ENCODE data around the gene FGF14.
"Not testable (repeated sequence)": the region's sequence is repeated elsewhere in the genome, so short reads cannot be mapped to it uniquely, and the experiment has no call there.

FGF14 gene

DNA sequence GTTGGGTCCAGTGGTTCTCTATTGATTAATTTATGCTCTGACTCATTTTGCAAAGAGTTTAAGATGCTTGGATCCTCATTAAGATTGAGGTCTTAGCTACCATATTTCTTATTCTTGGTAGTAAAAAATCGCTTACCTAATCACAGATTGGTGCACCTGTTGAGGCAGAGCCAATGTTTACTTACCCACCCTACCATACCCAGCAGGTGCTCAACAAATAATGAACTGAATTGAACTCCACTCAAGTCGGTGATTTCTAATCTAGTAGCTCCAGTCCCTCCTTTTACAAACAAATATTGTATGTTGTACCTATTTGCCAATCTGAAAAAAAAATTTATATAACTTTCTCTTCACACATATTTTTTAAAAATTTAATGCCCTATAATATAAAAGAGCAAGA is 361.0 kb downstream of the FGF14 start:
- DNase-seq (no peak), ATAC-seq (no peak)

DNA sequence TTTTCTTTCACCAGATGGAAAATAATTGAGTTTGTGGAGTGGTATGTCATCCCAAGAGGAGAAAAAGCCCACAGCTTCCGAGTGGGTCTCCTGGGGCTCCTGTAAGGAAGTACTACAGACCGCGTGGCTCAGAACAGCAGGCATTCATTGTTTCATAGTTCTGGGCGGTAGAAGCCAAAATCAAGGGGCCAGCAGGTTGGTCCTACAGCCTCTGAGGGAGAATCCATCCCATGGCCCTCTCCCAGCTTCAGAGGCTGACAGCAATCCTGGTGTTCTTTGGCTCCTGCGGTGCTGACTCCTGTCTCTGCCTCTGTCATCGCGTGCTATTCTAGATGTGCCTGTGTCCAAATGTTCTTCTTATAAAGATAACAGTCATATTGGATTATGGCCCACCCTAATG is 362.6 kb downstream of the FGF14 start:
- no peak for ATAC-seq
- no peak for DNase-seq

GRCh38 chr13:102038787-102039186 is 363.1 kb downstream of the FGF14 start:
- DNase-seq, result no peak

DNA sequence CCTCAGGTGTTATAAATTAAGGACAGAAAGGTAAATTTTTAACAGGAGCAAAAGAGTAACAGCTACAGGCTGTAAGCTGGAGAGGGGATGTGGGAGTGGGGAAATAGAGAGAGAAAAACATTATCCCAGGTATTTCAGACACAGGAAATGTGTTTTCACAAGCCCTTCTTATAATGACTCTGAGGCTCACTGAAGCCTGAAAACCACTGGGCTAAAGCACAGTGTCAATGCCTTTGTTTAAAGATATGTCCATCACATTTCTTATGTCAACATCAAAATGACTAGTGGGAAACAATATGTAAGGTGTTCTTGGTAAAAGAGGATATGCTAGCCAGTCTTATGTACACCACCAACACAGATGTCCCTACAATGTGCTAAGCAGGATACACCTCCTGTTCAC is 365.9 kb downstream of the FGF14 start:
- no peak for DNase-seq

More at GRCh38 chr13:102038787-102039186, 363.1 kb downstream of the FGF14 start:
- no peak for ATAC-seq

DNA sequence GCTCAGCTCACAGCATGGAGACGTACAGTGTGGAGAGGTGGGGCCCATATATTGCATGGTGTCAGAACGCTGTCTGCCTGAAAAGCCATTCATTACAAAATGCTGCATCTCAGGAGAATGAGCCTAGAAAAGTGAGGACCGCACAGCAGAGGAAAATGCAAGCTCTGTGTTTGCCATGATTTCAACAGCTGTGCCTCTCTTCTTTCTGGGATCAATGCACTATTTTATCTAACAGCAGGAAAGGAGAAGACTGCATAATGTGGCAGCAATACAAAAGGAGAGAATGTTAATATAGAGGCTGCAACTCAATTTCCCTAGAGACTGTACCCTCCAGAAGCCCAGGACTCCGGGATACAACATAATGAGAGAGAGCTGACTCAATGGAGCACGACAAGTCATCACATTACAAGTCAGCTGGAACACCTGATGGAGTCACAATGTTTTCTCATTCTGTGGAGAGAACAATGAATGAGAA is 368.0 kb downstream of the FGF14 start:
- no peak for DNase-seq

More for the DNA sequence above, 365.9 kb downstream of the FGF14 start:
- ATAC-seq, result no peak

GRCh38 chr13:102033386-102033785 is 368.5 kb downstream of the FGF14 start:
- ATAC-seq, result no peak
- no peak for DNase-seq

More for the DNA sequence above, 368.0 kb downstream of the FGF14 start:
- no peak for ATAC-seq

DNA sequence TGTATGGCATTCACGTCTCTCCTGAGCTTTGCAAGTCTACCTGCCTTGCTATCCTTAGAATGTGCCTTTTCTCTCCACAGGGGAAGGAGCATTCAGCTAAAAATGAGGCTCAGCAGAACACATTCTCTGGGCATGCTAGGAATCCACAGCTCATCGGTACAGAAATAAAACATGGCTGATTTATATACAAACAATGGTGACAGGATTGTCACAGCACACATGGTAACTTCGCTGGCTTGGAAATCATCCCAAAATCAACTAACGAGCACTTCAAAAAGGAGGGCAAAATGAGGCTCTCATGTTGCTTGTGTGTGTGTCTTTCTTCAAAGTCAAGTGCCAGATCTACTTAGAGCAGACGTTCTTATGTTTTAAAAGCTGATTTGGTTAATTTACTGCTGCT is 373.0 kb downstream of the FGF14 start:
- no peak for ATAC-seq

DNA sequence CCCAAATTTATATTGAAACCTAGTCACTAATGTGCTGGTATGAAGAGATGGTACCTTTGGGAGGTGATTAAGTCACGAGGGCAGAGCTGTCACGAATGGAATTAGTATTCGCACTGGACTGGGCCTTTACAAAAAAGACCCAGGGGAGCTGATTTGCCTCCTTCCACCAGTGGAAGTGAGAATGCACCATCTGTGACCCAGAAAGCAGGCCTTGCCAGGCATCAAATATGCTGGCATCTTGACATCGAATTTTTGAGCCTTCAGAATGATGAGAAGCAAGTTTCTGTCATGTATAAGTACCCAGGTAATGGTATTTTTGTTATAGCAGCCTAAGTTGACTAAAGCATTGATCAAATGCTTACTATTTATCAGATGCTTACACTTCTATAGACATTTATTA is 373.6 kb downstream of the FGF14 start:
- DNase-seq (no peak), ATAC-seq (no peak)

More for the DNA sequence above, 373.0 kb downstream of the FGF14 start:
- no peak for DNase-seq

DNA sequence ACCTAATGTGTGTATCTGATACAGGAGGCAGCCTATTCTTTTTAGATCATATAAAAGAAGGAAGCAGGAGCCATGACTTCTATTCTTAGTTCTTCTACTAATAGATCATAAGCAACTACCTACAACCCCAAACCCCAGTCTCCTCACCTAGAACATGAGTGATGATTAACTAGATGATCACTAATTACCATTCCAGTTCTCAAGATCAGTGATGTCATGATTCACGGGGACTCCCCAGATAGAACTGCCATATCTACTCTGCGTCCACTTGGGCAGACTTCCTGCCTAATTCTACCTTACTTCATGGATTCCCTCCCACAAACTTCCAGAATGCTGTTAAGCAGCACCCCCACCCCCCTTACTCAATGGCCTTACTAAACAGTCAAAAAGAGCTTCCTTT is 380.1 kb downstream of the FGF14 start:
- no peak for ATAC-seq

GRCh38 chr13:102020611-102021216 is 381.1 kb downstream of the FGF14 start:
- DNase-seq (no peak), ATAC-seq (no peak)

More for the DNA sequence above, 380.1 kb downstream of the FGF14 start:
- no peak for DNase-seq

DNA sequence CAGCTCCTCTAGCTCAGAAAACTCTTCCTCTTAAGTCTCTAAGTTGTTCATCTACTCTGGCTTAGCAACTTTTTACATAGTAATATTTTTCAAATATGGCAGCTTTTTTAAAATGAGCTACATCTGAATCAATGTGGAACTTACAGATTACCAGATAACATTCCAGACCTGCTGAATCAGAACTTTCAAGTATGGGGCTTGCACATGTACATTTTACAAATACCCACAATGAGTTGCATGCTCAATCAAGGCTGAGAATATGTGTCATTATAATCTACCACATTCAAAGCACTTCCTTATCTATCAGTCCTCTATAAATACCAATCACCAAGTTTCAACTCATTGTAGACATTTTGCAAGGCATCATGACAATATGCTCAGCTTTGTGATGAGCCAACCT is 383.1 kb downstream of the FGF14 start:
- ATAC-seq (no peak), DNase-seq (no peak)

DNA sequence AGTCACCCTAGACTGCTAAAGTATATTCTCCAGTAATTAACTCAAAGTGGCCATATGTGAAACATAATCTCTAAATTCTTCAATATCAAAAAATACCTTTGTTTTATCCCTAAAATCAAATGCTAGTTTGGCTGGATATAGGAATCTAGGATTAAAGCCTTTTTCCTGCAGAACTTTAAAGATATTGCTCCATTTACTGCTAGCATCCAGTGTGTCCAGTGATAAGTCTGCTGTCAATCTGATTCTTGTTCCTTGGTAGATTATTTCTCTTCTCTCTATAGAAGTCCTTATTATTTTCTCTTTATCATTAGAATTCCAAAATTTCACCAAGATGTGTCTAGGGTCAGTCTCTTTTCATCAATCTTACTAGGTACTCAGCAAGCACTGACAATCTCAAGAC is 384.6 kb downstream of the FGF14 start:
- no peak for ATAC-seq
- DNase-seq, result no peak

- DNase-seq, result no peak
- ATAC-seq, result no peak
These were observed 389.3 kb downstream of the FGF14 start for GRCh38 chr13:102012299-102013293.

DNA sequence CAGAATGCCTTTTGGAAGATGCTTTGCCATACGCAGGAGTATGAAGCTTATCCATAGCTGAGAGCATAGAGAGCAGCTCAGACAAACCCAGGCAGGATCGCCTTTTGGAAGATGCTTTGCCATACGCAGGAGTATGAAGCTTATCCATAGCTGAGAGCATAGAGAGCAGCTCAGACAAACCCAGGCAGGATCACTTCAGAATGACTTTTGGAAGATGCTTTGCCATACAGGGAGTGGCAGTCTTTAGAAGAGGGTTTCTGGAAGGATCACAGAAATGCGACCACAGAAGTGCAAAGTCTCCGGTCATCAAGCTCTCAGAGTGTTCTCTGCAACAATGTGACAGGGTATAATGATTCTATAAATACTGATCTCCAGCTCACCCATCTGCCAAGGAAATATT is 390.4 kb downstream of the FGF14 start:
- DNase-seq, ATAC-seq: not testable (repeated sequence)

- ATAC-seq, result no peak
- DNase-seq, result no peak
These were observed 397.8 kb downstream of the FGF14 start for GRCh38 chr13:102003848-102004570.

- DNase-seq (no peak), ATAC-seq (no peak)
These were observed 399.6 kb downstream of the FGF14 start for GRCh38 chr13:102002287-102002686.

- ATAC-seq (no peak), DNase-seq (no peak)
These were observed 401.1 kb downstream of the FGF14 start for GRCh38 chr13:102000764-102001163.

- no peak for ATAC-seq
- no peak for DNase-seq
These were observed 403.7 kb downstream of the FGF14 start for GRCh38 chr13:101998129-101998528.

DNA sequence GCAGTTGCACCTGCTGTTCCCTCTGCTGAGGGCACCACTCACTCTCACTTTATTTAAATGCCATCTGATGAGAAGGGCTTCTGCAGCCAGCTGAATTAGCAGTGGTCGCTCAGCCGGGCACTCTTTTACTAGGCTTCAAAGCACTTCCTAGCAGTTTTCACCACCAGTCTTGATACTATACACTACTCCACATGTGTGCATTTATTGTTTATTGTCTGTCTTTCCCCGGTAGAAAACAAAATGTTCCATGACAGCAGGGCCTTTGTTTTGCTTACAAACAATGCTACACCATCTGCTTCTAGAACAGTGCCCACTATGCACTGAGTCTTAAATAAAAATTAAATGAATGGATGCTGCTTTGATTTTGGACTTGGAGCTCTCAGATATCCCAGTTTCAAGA is 404.9 kb downstream of the FGF14 start:
- no peak for ATAC-seq

GRCh38 chr13:101989798-101990350 is 412.0 kb downstream of the FGF14 start:
- ATAC-seq, result no peak

More for the DNA sequence above, 404.9 kb downstream of the FGF14 start:
- no peak for DNase-seq

GRCh38 chr13:101988140-101988539 is 413.7 kb downstream of the FGF14 start:
- ATAC-seq, result no peak
- DNase-seq, result no peak

More at GRCh38 chr13:101989798-101990350, 412.0 kb downstream of the FGF14 start:
- DNase-seq, result no peak

GRCh38 chr13:101986316-101986715 is 415.5 kb downstream of the FGF14 start:
- ATAC-seq (no peak), DNase-seq (no peak)

All from stimulated activated naive CD8-positive, alpha-beta T cell treated with anti-CD3 and anti-CD28 coated beads, Interleukin-15, Interleukin-2, amounts not matched to agents 100 U/mL and 50 U/mL, for 24 hours (primary cell).